H9 (cell line): ENCODE results near the gene ABCA7. TPM values are rescaled to one million over a fixed set of nuclear protein-coding genes. Genes with fewer than 3 reads are reported as not detected.

Experiments used
- DNase-seq: peaks from one replicate; pipeline ENCODE4 v3.0.0-alpha.2; 2017
- H2AFZ ChIP-seq: one replicate; pipeline ENCODE4 v1.6.1; 2013; ENCODE audit warnings: mild to moderate bottlenecking, low read length, control low read depth, moderate library complexity
- H2AK5ac ChIP-seq: 2 replicates; pipeline ENCODE4 v1.6.1; 2013; ENCODE audit warnings: low read length, control low read depth, mixed read lengths; ENCODE audit not compliant: insufficient read length
- H2BK120ac ChIP-seq: one replicate; pipeline ENCODE4 v1.6.1; 2013; ENCODE audit warnings: low read depth, mild to moderate bottlenecking, low read length, control low read depth, inconsistent platforms; ENCODE audit not compliant: poor library complexity, severe bottlenecking
- H2BK12ac ChIP-seq: 2 replicates; pipeline ENCODE4 v1.6.1; 2013; ENCODE audit warnings: low read length, control low read depth, mixed read lengths, low read depth; ENCODE audit not compliant: insufficient read length
- H2BK15ac ChIP-seq: 2 replicates; pipeline ENCODE4 v1.6.1; 2013; ENCODE audit warnings: low read depth, low read length, control low read depth
- H2BK20ac ChIP-seq: one replicate; pipeline ENCODE4 v1.6.1; 2013; ENCODE audit warnings: low read depth, mild to moderate bottlenecking, low read length, control low read depth, inconsistent platforms; ENCODE audit not compliant: poor library complexity, severe bottlenecking
- H2BK5ac ChIP-seq: 2 replicates; pipeline ENCODE4 v1.6.1; 2013; ENCODE audit warnings: low read length, control low read depth, mixed read lengths; ENCODE audit not compliant: insufficient read length
- H3K14ac ChIP-seq: 2 replicates; pipeline ENCODE4 v1.6.1; 2013; ENCODE audit warnings: low read length, control low read depth; ENCODE audit not compliant: insufficient read depth
- H3K18ac ChIP-seq: 2 replicates; pipeline ENCODE4 v1.6.1; 2013; ENCODE audit warnings: low read depth, mild to moderate bottlenecking, mixed read lengths, low read length, control low read depth; ENCODE audit not compliant: insufficient read length
- H3K23ac ChIP-seq: 2 replicates; pipeline ENCODE4 v1.6.1; 2013; ENCODE audit warnings: low read length, control low read depth, mixed read lengths, low read depth; ENCODE audit not compliant: insufficient read length
- H3K23me2 ChIP-seq: 2 replicates; pipeline ENCODE4 v1.6.1; 2013; ENCODE audit warnings: low read depth, mild to moderate bottlenecking, mixed read lengths, low read length, control low read depth; ENCODE audit not compliant: insufficient read length, poor library complexity, severe bottlenecking
- H3K27ac ChIP-seq: 2 replicates; pipeline ENCODE4 v1.5.1; 2013; ENCODE audit warnings: low read length, control low read depth, mixed read lengths, low read depth; ENCODE audit not compliant: insufficient read length
- H3K27me3 ChIP-seq: 2 replicates; pipeline ENCODE4 v1.6.1; 2013; ENCODE audit warnings: low read length, control low read depth, inconsistent platforms; ENCODE audit not compliant: insufficient read depth
- H3K4ac ChIP-seq: 2 replicates; pipeline ENCODE4 v1.6.1; 2013; ENCODE audit warnings: low read depth, mild to moderate bottlenecking, control low read depth, inconsistent platforms, low read length, moderate library complexity
- H3K4me1 ChIP-seq: 2 replicates; pipeline ENCODE4 v1.6.1; 2013; ENCODE audit warnings: low read length, control low read depth, inconsistent platforms; ENCODE audit not compliant: insufficient read depth
- H3K4me2 ChIP-seq: 2 replicates; pipeline ENCODE4 v1.6.1; 2013; ENCODE audit warnings: low read length, control low read depth, mixed read lengths; ENCODE audit not compliant: insufficient read length, insufficient read depth
- H3K56ac ChIP-seq: 2 replicates; pipeline ENCODE4 v1.6.1; 2013; ENCODE audit warnings: low read depth, mild to moderate bottlenecking, mixed read lengths, low read length, control low read depth; ENCODE audit not compliant: insufficient read length
- H3K79me1 ChIP-seq: 2 replicates; pipeline ENCODE4 v1.6.1; 2013; ENCODE audit warnings: low read depth, mild to moderate bottlenecking, moderate library complexity, low read length, control low read depth, inconsistent platforms; ENCODE audit not compliant: insufficient read depth, poor library complexity, severe bottlenecking
- H3K79me2 ChIP-seq: 2 replicates; pipeline ENCODE4 v1.6.1; 2013; ENCODE audit warnings: low read length, control low read depth, inconsistent platforms; ENCODE audit not compliant: insufficient read depth
- H3K9ac ChIP-seq: 2 replicates; pipeline ENCODE4 v1.6.1; 2013; ENCODE audit warnings: low read length, control low read depth, mixed read lengths; ENCODE audit not compliant: insufficient read length; ENCODE audit errors: extremely low read depth
- H3K9me3 ChIP-seq: one replicate; pipeline ENCODE4 v1.6.1; 2013; ENCODE audit warnings: low read depth, low read length, inconsistent platforms; ENCODE audit not compliant: control insufficient read depth
- H3T11ph ChIP-seq: one replicate; pipeline ENCODE4 v1.6.1; 2013; ENCODE audit warnings: mild to moderate bottlenecking, low read length, control low read depth, inconsistent platforms
- H4K20me1 ChIP-seq: one replicate; pipeline ENCODE4 v1.6.1; 2013; ENCODE audit not compliant: control insufficient read depth, insufficient read length, insufficient read depth
- H4K5ac ChIP-seq: 2 replicates; pipeline ENCODE4 v1.6.1; 2013; ENCODE audit warnings: low read depth, mild to moderate bottlenecking, mixed read lengths, low read length, control low read depth; ENCODE audit not compliant: insufficient read length
- H4K8ac ChIP-seq: replicated peaks from 2 replicates; pipeline ENCODE4 v1.6.1; 2013; ENCODE audit warnings: low read length, control low read depth, mixed read lengths, low read depth; ENCODE audit not compliant: insufficient read length
- H4K91ac ChIP-seq: 2 replicates; pipeline ENCODE4 v1.6.1; 2013; ENCODE audit warnings: low read depth, mild to moderate bottlenecking, moderate library complexity, mixed read lengths, low read length, control low read depth; ENCODE audit not compliant: insufficient read length
- H3K27ac Mint-ChIP-seq, 3 experiments: 2 replicates in 2 of 3; 3 replicates in 1 of 3; pipeline ENCODE4 v1.8.0; 2020 to 2021; ENCODE audit warnings: mixed read lengths in 3 of 3, mild to moderate bottlenecking in 1 of 3, moderate library complexity in 1 of 3
- H3K27me3 Mint-ChIP-seq: 2 replicates; pipeline ENCODE4 v1.8.0; 2021; ENCODE audit warnings: low read depth, mild to moderate bottlenecking, moderate library complexity, mixed read lengths
- H3K36me3 Mint-ChIP-seq, 3 experiments: 2 replicates in 2 of 3; 3 replicates in 1 of 3; pipeline ENCODE4 v1.8.0; 2020 to 2021; ENCODE audit warnings: low read depth in 3 of 3, mixed read lengths in 3 of 3; ENCODE audit not compliant: insufficient read depth in 1 of 3
- H3K4me1 Mint-ChIP-seq, 2 experiments: 2 replicates each; pipeline ENCODE4 v1.8.0; 2020; ENCODE audit warnings: mixed read lengths in 2 of 2
- H3K4me3 Mint-ChIP-seq, 2 experiments: 2 replicates in 1 of 2; 3 replicates in 1 of 2; pipeline ENCODE4 v1.8.0; 2020 to 2021; ENCODE audit warnings: mild to moderate bottlenecking in 2 of 2, mixed read lengths in 2 of 2, moderate library complexity in 1 of 2
- H3K9me3 Mint-ChIP-seq, 2 experiments: 2 replicates in 1 of 2; 3 replicates in 1 of 2; pipeline ENCODE4 v1.8.0; 2020; ENCODE audit warnings: mild to moderate bottlenecking in 2 of 2, mixed read lengths in 2 of 2, moderate library complexity in 1 of 2
- WGBS: extraction: QIAGEN DNeasy Blood & Tissue Kit; methylation state at CpG from one replicate; pipeline ENCODE4 v1.1.7; 2013; ENCODE audit warnings: missing lambda C conversion rate, low lambda C conversion rate, mixed read lengths; ENCODE audit not compliant: insufficient read length; ENCODE audit errors: extremely low coverage; 5-methylcytosine and 5-hydroxymethylcytosine counted together
- total RNA-seq: library from RNA; stranded (reverse); gene quantifications from 2 replicates; pipeline ENCODE4 v1.2.1, GENCODE V29; 2021
- TF ChIP-seq, protein P1 (sequence below): fragments of 200-600 bp; sonication (generic); conservative IDR thresholded peaks from 3 replicates; pipeline ENCODE4 v1.8.0; 2021; ENCODE audit warnings: antibody characterized with exemption, mild to moderate bottlenecking

Gene ABCA7
- total RNA-seq, 1 experiment from 2014 or later: 34.6 TPM

DNA sequence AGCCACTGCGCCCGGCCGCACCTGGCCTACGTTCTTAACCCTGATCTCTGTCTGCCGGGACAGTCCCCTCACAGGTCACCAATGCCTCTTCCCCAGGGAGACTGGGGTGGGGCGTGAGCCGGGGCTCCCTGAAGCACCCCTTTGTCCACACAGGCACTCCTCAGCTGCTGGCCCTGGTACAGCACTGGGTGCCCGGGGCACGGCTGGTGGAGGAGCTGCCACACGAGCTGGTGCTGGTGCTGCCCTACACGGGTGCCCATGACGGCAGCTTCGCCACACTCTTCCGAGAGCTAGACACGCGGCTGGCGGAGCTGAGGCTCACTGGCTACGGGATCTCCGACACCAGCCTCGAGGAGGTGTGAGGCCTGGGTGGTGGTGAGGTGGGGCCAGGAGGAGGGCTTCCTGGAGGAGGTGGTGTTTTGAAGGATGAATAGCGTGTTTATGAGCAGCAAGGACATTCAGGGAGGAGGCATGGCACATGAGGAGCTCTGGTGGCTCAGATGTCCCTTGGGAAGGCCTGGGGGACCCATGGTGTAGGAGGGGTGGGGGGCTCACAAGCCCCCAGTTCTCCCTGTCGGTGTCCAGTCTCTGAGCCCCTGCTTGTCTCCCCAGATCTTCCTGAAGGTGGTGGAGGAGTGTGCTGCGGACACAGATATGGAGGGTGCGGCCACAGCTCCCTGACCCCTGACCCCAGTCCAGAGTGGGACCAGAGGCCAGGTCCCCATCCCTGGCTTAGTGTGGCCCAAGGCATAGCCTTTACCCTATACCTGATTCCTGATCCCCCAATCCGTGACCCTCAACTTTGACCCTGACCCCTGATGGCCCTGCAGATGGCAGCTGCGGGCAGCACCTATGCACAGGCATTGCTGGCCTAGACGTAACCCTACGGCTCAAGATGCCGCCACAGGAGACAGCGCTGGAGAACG, 13.5 kb downstream of the ABCA7 start:
- no CpG with 5 or more reads among the region's 31 CpGs for WGBS
- Histone ChIP-seq H3K27me3 (no peaks in the 10 kb centered on the region), H3T11ph (no peak overlapping the region), H3K9me3 (peaks cover 17% of the 10 kb centered on the region), H3K79me2 (no peaks in the 10 kb centered on the region), H2BK5ac (no peak overlapping the region), H2BK120ac (no peak overlapping the region), H3K23me2 (no peaks in the 10 kb centered on the region), H4K8ac (no peak overlapping the region), H4K20me1 (no peaks in the 10 kb centered on the region), H3K79me1 (no peaks in the 10 kb centered on the region), H4K91ac (no peak overlapping the region), H3K27ac (no peak overlapping the region), H3K4ac (no peak overlapping the region), H2BK20ac (no peak overlapping the region), H2AFZ (no peak overlapping the region), H3K23ac (no peak overlapping the region), H3K56ac (no peak overlapping the region), H3K18ac (no peak overlapping the region), H3K14ac (no peak overlapping the region), H3K9ac (no peak overlapping the region), H4K5ac (no peak overlapping the region), H3K4me2 (no peak overlapping the region), H3K4me1 (no peaks in the 10 kb centered on the region), H2BK12ac (no peak overlapping the region), H2BK15ac (no peak overlapping the region), H2AK5ac (no peak overlapping the region)
- Mint-ChIP-seq H3K27ac (no peak overlapping the region), H3K36me3 (peaks cover 2 to 17% (median 11%) of the 10 kb centered on the region in 3 experiments; a peak in 4 of 7 replicates), H3K27me3 (no peaks in the 10 kb centered on the region; the same call in none of the 2 replicates), H3K4me3 (no peak overlapping the region), H3K9me3 (no peaks in the 10 kb centered on the region), H3K4me1 (peaks cover 2 to 15% of the 10 kb centered on the region in 2 experiments; a peak in 3 of 4 replicates)
- TF ChIP-seq, protein P1, sequence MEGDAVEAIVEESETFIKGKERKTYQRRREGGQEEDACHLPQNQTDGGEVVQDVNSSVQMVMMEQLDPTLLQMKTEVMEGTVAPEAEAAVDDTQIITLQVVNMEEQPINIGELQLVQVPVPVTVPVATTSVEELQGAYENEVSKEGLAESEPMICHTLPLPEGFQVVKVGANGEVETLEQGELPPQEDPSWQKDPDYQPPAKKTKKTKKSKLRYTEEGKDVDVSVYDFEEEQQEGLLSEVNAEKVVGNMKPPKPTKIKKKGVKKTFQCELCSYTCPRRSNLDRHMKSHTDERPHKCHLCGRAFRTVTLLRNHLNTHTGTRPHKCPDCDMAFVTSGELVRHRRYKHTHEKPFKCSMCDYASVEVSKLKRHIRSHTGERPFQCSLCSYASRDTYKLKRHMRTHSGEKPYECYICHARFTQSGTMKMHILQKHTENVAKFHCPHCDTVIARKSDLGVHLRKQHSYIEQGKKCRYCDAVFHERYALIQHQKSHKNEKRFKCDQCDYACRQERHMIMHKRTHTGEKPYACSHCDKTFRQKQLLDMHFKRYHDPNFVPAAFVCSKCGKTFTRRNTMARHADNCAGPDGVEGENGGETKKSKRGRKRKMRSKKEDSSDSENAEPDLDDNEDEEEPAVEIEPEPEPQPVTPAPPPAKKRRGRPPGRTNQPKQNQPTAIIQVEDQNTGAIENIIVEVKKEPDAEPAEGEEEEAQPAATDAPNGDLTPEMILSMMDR: no peak
- no peak for DNase-seq
